PFSK-1 (cell line): Measurements from ENCODE around the gene CYP26C1.

ENCODE experiments used
- FOXP2 ChIP-seq: optimal IDR thresholded peaks from 2 replicates; pipeline ENCODE3; 2011; ENCODE audit warnings: borderline replicate concordance, control low read depth, inconsistent platforms; ENCODE audit not compliant: insufficient read depth; ENCODE audit errors: extremely low read length, extremely low read depth
- POLR2AphosphoS5 ChIP-seq: IDR thresholded peaks from 2 replicates; pipeline ENCODE4 v1.6.1; 2012; ENCODE audit warnings: low read depth, mild to moderate bottlenecking, control low read depth, low read length, moderate library complexity
- SIN3A ChIP-seq: IDR thresholded peaks from 2 replicates; pipeline ENCODE4 v1.6.1; 2012; ENCODE audit warnings: mild to moderate bottlenecking, low read length, moderate library complexity, borderline replicate concordance; ENCODE audit not compliant: insufficient read depth
- TAF1 ChIP-seq: IDR thresholded peaks from 2 replicates; pipeline ENCODE4 v1.6.1; 2012; ENCODE audit warnings: low read length, control low read depth, borderline replicate concordance; ENCODE audit not compliant: insufficient read depth
- TF ChIP-seq, protein P1 (sequence below), 2 experiments: IDR thresholded peaks; 2 replicates each; pipeline versions ENCODE4 v1.6.1 to v1.8.0; 2011 to 2012; ENCODE audit warnings: low read depth in 2 of 2, low read length in 2 of 2, control low read depth in 1 of 2, inconsistent platforms in 1 of 2, mild to moderate bottlenecking in 1 of 2, moderate library complexity in 1 of 2; ENCODE audit not compliant: insufficient read depth in 1 of 2

Gene CYP26C1

DNA sequence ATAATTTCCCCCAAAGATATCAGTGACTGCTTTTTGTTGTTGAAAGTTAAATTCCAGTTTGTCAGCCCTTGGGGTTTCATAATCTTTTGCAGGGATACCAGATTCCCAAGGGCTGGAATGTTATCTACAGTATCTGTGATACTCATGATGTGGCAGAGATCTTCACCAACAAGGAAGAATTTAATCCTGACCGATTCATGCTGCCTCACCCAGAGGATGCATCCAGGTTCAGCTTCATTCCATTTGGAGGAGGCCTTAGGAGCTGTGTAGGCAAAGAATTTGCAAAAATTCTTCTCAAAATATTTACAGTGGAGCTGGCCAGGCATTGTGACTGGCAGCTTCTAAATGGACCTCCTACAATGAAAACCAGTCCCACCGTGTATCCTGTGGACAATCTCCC is 16.3 kb downstream of the CYP26C1 start:
- no peak for TF ChIP-seq SIN3A
- TF ChIP-seq, protein P1, sequence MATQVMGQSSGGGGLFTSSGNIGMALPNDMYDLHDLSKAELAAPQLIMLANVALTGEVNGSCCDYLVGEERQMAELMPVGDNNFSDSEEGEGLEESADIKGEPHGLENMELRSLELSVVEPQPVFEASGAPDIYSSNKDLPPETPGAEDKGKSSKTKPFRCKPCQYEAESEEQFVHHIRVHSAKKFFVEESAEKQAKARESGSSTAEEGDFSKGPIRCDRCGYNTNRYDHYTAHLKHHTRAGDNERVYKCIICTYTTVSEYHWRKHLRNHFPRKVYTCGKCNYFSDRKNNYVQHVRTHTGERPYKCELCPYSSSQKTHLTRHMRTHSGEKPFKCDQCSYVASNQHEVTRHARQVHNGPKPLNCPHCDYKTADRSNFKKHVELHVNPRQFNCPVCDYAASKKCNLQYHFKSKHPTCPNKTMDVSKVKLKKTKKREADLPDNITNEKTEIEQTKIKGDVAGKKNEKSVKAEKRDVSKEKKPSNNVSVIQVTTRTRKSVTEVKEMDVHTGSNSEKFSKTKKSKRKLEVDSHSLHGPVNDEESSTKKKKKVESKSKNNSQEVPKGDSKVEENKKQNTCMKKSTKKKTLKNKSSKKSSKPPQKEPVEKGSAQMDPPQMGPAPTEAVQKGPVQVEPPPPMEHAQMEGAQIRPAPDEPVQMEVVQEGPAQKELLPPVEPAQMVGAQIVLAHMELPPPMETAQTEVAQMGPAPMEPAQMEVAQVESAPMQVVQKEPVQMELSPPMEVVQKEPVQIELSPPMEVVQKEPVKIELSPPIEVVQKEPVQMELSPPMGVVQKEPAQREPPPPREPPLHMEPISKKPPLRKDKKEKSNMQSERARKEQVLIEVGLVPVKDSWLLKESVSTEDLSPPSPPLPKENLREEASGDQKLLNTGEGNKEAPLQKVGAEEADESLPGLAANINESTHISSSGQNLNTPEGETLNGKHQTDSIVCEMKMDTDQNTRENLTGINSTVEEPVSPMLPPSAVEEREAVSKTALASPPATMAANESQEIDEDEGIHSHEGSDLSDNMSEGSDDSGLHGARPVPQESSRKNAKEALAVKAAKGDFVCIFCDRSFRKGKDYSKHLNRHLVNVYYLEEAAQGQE (IDR thresholded peaks at IDR 0.05; ENCODE audit: insufficient read depth in 1 of 2, low read depth in 2 of 2, low read length in 2 of 2): no peak

DNA sequence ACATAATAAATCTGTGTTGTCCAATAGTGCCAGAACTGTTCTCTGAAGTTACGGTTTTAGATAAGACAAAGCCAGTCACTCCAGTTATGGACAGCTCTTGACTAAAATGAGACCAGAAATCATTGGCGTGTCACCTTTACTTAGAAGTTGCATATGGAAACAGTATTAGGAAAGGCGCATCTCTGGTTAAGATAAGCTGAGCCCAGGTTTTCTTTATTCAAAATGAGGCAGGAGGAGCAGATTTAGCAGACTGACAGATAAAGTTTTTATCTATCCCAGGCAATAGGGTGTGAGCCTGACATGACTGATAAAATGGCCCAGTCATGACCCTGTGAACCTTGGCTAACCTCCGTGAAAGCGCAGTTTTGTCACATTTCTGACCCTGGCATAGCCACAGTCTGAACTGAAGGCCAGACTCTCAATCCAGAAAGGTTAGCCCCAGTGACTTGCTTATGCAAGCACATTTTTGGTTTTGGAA is 17.3 kb downstream of the CYP26C1 start:
- no peak for TF ChIP-seq FOXP2
- TF ChIP-seq, protein P1 (IDR thresholded peaks at IDR 0.05; ENCODE audit: insufficient read depth in 1 of 2, low read depth in 2 of 2, low read length in 2 of 2): no peak

DNA sequence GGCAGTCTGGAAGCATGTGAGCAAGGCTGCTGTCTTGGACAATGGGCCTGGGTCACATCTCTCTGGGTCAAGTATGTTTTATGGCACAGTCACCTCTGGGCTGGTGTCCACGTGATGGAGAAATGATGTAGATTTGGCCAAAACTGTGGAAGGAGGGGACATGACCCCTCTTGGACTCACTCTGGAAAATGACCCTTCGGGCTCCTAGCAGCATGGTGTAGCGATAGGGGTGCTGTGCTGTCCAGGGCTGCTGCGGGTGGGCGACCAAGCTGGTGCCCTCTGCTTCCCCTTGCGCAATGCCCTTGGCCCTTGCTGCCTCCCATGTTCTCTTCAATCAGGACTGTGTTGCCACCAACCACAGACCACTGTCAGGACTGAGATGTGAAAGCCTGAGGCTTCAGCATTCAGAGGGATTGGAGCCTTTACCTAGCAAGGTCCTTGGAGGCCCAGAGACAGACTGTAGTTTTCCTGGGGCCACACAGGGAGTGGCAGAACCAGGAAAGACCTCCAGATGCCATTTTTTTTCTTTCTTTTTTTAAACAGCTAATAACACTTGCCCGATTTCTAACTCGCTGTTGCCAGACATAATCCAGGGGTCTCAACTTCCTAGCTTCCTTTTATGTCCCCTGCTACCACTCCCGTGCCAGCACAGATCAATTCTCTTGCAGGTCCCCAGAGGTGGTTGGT is 19.2 kb downstream of the CYP26C1 start:
- TF ChIP-seq TAF1: no peak
- TF ChIP-seq SIN3A: no peak
- TF ChIP-seq, protein P1 (IDR thresholded peaks at IDR 0.05; ENCODE audit: insufficient read depth in 1 of 2, low read depth in 2 of 2, low read length in 2 of 2): no peak
- no peak for TF ChIP-seq POLR2AphosphoS5
- no peak for TF ChIP-seq FOXP2

DNA sequence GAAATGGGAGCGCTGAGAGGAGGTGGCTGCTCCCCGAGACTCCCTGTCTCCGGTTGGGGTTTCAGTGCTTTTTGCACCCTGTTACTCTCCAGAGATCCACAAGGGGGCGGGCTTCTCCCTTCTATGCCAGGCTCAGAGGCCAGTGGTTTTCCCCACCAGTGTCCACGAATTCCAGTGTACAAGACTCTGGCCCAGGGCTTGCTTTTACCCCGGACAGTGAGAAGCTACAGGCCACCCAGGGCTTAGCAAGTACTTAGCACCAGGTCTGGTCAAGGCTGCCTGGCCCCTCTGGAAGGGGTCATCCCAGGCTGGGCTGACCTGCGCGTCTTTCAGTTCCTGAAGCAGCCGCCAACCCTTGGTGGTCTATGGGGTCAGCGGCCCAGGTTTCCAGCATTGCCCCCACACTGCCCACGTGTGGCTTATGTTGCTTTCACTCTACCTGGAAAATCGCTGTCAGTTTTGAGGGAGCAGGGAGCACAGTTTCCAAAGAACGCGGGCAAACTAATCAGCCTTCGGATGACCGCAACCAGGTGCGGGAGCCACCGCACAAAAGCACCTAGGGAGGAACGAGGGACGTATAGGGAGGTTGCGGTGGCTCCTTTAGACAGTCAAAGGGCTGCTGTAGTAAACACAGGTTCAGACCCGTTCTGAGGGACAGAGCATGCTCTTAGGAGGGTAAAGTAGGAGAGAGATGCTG is 19.9 kb downstream of the CYP26C1 start:
- TF ChIP-seq FOXP2 (no peak), SIN3A (no peak), TAF1 (no peak)

DNA sequence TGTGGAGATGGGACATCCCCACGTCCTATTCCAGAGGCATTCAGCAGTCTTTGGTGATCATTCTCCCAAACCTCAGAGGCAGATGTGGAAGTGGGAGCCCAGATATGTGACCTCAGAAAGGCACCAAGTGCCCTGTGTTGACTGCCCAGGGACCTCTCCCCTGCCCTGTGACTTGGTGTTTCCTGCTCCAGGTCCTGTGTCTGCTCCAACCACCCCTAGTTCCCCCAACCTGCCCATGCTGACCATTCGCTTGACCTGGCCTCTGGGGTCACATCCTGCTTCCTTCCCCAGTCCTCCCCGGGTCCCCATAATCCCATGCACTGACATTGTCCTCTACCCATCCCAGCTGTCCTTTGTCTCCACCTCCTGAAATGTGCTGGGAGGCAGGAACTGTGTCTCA is 20.7 kb downstream of the CYP26C1 start:
- TF ChIP-seq POLR2AphosphoS5 (no peak), TAF1 (no peak), FOXP2 (no peak), SIN3A (no peak)
- TF ChIP-seq, protein P1 (IDR thresholded peaks at IDR 0.05; ENCODE audit: insufficient read depth in 1 of 2, low read depth in 2 of 2, low read length in 2 of 2): no peak
